WERI-Rb-1 (cell line): ENCODE results near the gene SORCS2.

ENCODE experiments used
- DNase-seq: peaks from one replicate; pipeline ENCODE4 v3.0.0-alpha.2; 2020
- H3K27ac ChIP-seq: fragments of 250-450 bp; sonication (Bioruptor Pico); 2 replicates; pipeline ENCODE4 v1.5.1; 2020; ENCODE audit warnings: mild to moderate bottlenecking, moderate library complexity
- H3K27me3 ChIP-seq: fragments of 250-450 bp; sonication (Bioruptor Pico); 2 replicates; pipeline ENCODE4 v1.5.1; 2021; ENCODE audit warnings: mild to moderate bottlenecking, low read depth, moderate library complexity; ENCODE audit not compliant: insufficient read depth, severe bottlenecking
- H3K36me3 ChIP-seq: fragments of 250-450 bp; sonication (Bioruptor Pico); 2 replicates; pipeline ENCODE4 v1.5.1; 2020; ENCODE audit warnings: mild to moderate bottlenecking, moderate library complexity
- H3K4me3 ChIP-seq: 2 replicates; pipeline ENCODE4 v1.5.1; 2011; ENCODE audit warnings: low read depth, mild to moderate bottlenecking, control low read depth, low read length
- H3K9me3 ChIP-seq: fragments of 250-450 bp; sonication (Bioruptor Pico); 2 replicates; pipeline ENCODE4 v1.5.1; 2021; ENCODE audit warnings: mild to moderate bottlenecking, moderate library complexity; ENCODE audit not compliant: severe bottlenecking
- CTCF ChIP-seq: IDR thresholded peaks from 2 replicates; pipeline ENCODE4 v1.5.1; 2011; ENCODE audit warnings: low read depth, mild to moderate bottlenecking, control low read depth, inconsistent platforms, low read length

The SORCS2 gene

GRCh38 chr4:7709431-7709830 lies 517.1 kb downstream of the SORCS2 start:
- H3K27me3 ChIP-seq: no peaks in the 10 kb centered on the region
- TF ChIP-seq CTCF: no peak
- no peak overlapping the region for H3K4me3 ChIP-seq
- no peak overlapping the region for H3K27ac ChIP-seq
- no peak for DNase-seq
- no peaks in the 10 kb centered on the region for H3K9me3 ChIP-seq
- peaks cover 8% of the 10 kb centered on the region; the same call in 1 of the 2 replicates for H3K36me3 ChIP-seq

DNA sequence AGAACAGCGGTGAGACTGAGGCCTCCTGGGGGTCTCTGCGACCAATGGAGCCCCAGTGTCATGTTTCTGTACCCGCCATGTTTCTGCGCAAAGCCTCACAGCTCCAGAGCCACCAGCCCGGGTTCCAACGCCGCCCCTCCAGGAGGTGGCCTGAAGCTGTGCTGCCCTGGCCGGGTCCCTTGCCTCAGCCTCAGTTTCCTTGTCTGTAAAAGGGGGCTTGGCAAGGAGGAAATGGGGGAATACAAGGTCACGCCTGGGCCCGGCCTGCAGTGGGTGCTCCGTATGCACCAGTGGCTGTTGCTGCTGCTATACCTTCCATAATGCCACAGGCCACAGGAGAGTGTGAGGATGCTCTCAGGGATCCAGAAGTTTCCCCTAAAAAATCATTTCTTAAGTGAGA lies 517.8 kb downstream of the SORCS2 start:
- Histone ChIP-seq H3K4me3 (no peak overlapping the region), H3K27ac (no peak overlapping the region), H3K9me3 (no peaks in the 10 kb centered on the region), H3K27me3 (no peaks in the 10 kb centered on the region), H3K36me3 (peaks cover 10% of the 10 kb centered on the region)
- no peak for DNase-seq
- TF ChIP-seq CTCF: no peak

DNA sequence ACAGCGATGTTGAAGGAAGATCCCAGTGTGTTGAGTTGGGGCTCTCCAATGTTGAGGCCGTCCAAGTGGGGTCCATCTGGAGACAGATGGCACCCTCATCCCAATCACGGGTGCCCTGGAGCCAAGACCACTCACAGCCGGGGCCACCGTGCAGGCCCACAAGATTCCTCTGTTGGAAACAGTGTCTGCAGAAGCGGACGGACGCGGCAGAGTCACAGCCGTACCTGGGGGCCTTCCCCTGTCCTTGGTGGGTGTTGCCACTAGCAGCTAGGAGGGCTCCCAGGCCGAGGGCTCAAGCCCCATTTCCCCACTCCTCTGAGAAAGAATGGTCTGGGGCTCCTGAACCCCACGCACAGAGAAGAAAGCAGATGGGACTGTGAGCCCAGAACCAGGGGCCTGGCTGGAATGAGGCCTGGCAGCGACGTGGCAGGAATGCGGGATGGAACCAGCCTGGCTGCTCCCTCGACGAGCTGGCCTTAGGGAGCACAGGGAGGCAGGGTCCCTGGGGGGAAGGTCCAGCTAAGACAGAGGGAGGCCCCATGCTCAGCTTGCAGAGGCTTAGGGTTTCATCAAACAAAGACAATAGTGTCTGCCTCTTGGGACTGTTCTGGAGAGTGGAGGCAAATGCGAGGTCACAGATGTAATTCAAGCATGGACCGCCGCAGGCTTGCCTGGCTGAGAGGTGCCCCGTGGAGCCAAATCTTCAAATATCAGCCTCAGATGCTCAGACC lies 518.4 kb downstream of the SORCS2 start:
- Histone ChIP-seq H3K4me3 (no peak overlapping the region), H3K9me3 (no peaks in the 10 kb centered on the region), H3K27me3 (no peaks in the 10 kb centered on the region), H3K27ac (no peak overlapping the region), H3K36me3 (peaks cover 14% of the 10 kb centered on the region)
- no peak for DNase-seq
- TF ChIP-seq CTCF: no peak

DNA sequence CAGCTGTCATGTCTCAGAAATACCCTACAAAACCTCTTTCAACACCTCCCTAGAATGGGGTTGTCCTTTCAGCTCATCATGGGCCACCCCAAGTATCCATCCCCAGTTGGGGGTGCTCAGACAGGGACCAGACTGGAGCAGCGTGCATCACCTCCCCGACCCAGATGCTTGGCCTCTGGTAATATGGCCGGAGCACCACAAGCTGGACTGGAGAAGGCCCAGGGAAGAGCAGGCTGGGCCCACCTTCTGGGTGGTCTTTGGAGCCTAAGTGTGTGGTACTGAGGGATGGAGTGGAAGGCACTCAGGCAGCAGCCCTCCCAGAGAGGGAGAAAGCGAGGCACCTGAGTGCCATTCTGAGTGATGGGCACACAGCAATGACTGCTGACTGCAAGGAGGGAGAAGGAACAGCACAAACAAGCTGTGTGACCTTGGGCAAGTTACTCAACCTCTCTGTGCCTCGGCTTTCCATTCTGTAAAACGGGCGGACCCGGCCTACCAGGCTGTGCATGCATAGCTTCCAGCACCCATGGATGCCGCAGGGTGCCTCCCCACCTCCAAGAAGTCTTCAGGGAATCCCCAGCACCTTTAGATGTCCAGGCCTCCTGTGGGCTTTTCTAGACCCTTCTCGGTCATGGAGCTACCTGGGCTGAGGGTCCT lies 519.1 kb downstream of the SORCS2 start:
- no peak for TF ChIP-seq CTCF
- H3K9me3 ChIP-seq: no peaks in the 10 kb centered on the region
- no peak for DNase-seq
- no peak overlapping the region for H3K27ac ChIP-seq
- H3K36me3 ChIP-seq: peaks cover 19% of the 10 kb centered on the region
- no peak overlapping the region for H3K4me3 ChIP-seq
- no peaks in the 10 kb centered on the region for H3K27me3 ChIP-seq

DNA sequence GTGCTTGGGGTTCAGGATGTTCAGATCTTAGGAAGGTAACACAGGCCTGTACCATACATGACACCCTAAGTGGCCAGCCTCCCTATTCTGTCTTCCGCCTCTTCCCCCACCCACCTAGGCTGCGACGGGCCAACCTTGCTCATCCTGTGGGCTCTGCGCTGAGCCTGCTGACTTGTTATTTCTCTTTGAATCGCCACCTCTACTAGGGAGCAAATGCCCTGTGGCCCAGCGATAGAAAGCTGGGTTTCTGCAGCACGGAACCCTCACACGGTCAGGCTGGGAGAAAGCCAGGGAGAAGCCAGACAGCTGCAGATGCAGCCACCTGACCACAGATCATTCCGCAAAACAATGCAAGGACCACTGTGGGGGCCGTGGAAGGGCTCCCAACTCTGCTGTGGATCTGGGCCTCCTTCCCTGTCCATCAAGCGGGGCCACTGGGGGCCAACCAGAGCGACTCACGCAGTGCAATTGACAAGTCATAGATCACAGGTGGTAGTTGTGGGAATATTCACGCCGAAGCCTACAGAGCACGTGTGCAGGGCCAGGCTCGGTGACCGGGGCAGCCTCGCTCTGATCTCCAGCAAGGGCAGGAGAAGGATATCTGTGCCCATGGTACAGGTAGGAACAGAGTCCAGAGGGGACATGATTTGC lies 519.8 kb downstream of the SORCS2 start:
- peaks cover 23% of the 10 kb centered on the region for H3K36me3 ChIP-seq
- H3K9me3 ChIP-seq: no peaks in the 10 kb centered on the region
- DNase-seq: no peak
- no peaks in the 10 kb centered on the region for H3K27me3 ChIP-seq
- no peak for TF ChIP-seq CTCF
- H3K27ac ChIP-seq: no peak overlapping the region
- H3K4me3 ChIP-seq: no peak overlapping the region
